Ectodermal cell (in vitro differentiated cells): ENCODE results near the gene SKP1.

Experiments
- H3K27ac ChIP-seq: 2 replicates; pipeline ENCODE4 v1.7.0; 2013; ENCODE audit warnings: mild to moderate bottlenecking, low read depth, low read length; ENCODE audit not compliant: insufficient read depth, poor library complexity, severe bottlenecking
- H3K27me3 ChIP-seq: 2 replicates; pipeline ENCODE4 v1.7.0; 2013; ENCODE audit warnings: mild to moderate bottlenecking, low read length; ENCODE audit not compliant: insufficient read depth, control insufficient read depth, poor library complexity, severe bottlenecking
- H3K36me3 ChIP-seq: one replicate; pipeline ENCODE4 v1.7.0; 2013; ENCODE audit warnings: low read length; ENCODE audit not compliant: control insufficient read depth, insufficient read depth
- H3K4me1 ChIP-seq: one replicate; pipeline ENCODE4 v1.7.0; 2013; ENCODE audit warnings: low read length; ENCODE audit not compliant: control insufficient read depth, insufficient read depth
- H3K4me3 ChIP-seq: 2 replicates; pipeline ENCODE4 v1.7.0; 2013; ENCODE audit warnings: low read depth, low read length, control low read depth; ENCODE audit not compliant: insufficient read depth
- H3K9me3 ChIP-seq: 2 replicates; pipeline ENCODE4 v1.7.0; 2013; ENCODE audit warnings: mild to moderate bottlenecking, low read length, moderate library complexity; ENCODE audit not compliant: control insufficient read depth
- WGBS, 2 experiments: methylation state at CpG; one replicate each; pipeline ENCODE4 v1.1.7; 2013; ENCODE audit warnings: missing lambda C conversion rate in 2 of 2; 5-methylcytosine and 5-hydroxymethylcytosine counted together

SKP1 gene

GRCh38 chr5:134118212-134118835 lies 58.4 kb downstream of the SKP1 start:
- Histone ChIP-seq H3K4me3 (no peak overlapping the region), H3K9me3 (no peaks in the 10 kb centered on the region), H3K36me3 (no peaks in the 10 kb centered on the region), H3K4me1 (no peaks in the 10 kb centered on the region), H3K27me3 (peaks cover 20% of the 10 kb centered on the region), H3K27ac (no peak overlapping the region)
- 93 to 95% methylated on average over 4 of the region's 4 CpGs for WGBS, 2 experiments

- 94 to 95% methylated on average over 12 of the region's 12 CpGs for WGBS, 2 experiments
- H3K27ac ChIP-seq, result no peak overlapping the region
- no peak overlapping the region for H3K4me3 ChIP-seq
These were observed 59.7 kb downstream of the SKP1 start for GRCh38 chr5:134116789-134117761.

GRCh38 chr5:134116286-134116685 lies 60.5 kb downstream of the SKP1 start:
- 93 to 95% methylated on average over 10 of the region's 10 CpGs for WGBS, 2 experiments
- H3K4me1 ChIP-seq, result no peaks in the 10 kb centered on the region
- no peak overlapping the region for H3K27ac ChIP-seq
- no peaks in the 10 kb centered on the region for H3K9me3 ChIP-seq
- peaks cover 34% of the 10 kb centered on the region for H3K27me3 ChIP-seq
- no peak overlapping the region for H3K4me3 ChIP-seq
- H3K36me3 ChIP-seq, result no peaks in the 10 kb centered on the region

More at GRCh38 chr5:134116789-134117761, 59.7 kb downstream of the SKP1 start:
- no peaks in the 10 kb centered on the region for H3K9me3 ChIP-seq
- H3K36me3 ChIP-seq, result no peaks in the 10 kb centered on the region
- H3K27me3 ChIP-seq, result peaks cover 32% of the 10 kb centered on the region
- H3K4me1 ChIP-seq, result no peaks in the 10 kb centered on the region

- Histone ChIP-seq H3K27me3 (peaks cover 34% of the 10 kb centered on the region), H3K4me3 (peak overlapping the region; percentile 56), H3K27ac (no peak overlapping the region), H3K36me3 (no peaks in the 10 kb centered on the region), H3K4me1 (no peaks in the 10 kb centered on the region), H3K9me3 (no peaks in the 10 kb centered on the region)
- WGBS, 2 experiments, result 76% methylated on average over 13 of the region's 13 CpGs
These were observed 61.0 kb downstream of the SKP1 start for GRCh38 chr5:134115806-134116175.

- Histone ChIP-seq H3K27me3 (peaks cover 34% of the 10 kb centered on the region), H3K27ac (no peak overlapping the region)
These were observed 61.6 kb downstream of the SKP1 start for GRCh38 chr5:134114886-134115805.

GRCh38 chr5:134113902-134114875 lies 62.6 kb downstream of the SKP1 start, which contains the start of gene TCF7:
Gene TCF7, plus strand, starts transcription at chr5:134114681. Its CDS starts 226 bp downstream, at chr5:134114907.
- Histone ChIP-seq H3K4me1 (peaks cover 4% of the 10 kb centered on the region), H3K36me3 (no peaks in the 10 kb centered on the region), H3K27me3 (peaks cover 34% of the 10 kb centered on the region), H3K9me3 (no peaks in the 10 kb centered on the region), H3K27ac (no peak within 1 kb of the TSS), H3K4me3 (peak within 1 kb of the TSS; percentile 56)
- 16% methylated on average over 90 of the region's 90 CpGs for WGBS, 2 experiments

More at GRCh38 chr5:134114886-134115805, 61.6 kb downstream of the SKP1 start:
- 1% methylated on average over 110 of the region's 110 CpGs for WGBS, 2 experiments
- Histone ChIP-seq H3K36me3 (no peaks in the 10 kb centered on the region), H3K4me1 (peaks cover 4% of the 10 kb centered on the region), H3K9me3 (no peaks in the 10 kb centered on the region), H3K4me3 (peak overlapping the region; percentile 56)

- Histone ChIP-seq H3K27ac (no peak overlapping the region), H3K27me3 (peaks cover 34% of the 10 kb centered on the region), H3K4me1 (peaks cover 4% of the 10 kb centered on the region), H3K4me3 (no peak overlapping the region), H3K36me3 (no peaks in the 10 kb centered on the region), H3K9me3 (no peaks in the 10 kb centered on the region)
- 86 to 87% methylated on average over 30 of the region's 30 CpGs for WGBS, 2 experiments
These were observed 63.3 kb downstream of the SKP1 start for GRCh38 chr5:134113363-134113889.

- Histone ChIP-seq H3K27ac (no peak overlapping the region), H3K27me3 (peaks cover 34% of the 10 kb centered on the region), H3K36me3 (no peaks in the 10 kb centered on the region), H3K4me3 (no peak overlapping the region), H3K9me3 (no peaks in the 10 kb centered on the region), H3K4me1 (peaks cover 4% of the 10 kb centered on the region)
- 91 to 94% methylated on average over 18 of the region's 18 CpGs for WGBS, 2 experiments
These were observed 63.9 kb downstream of the SKP1 start for GRCh38 chr5:134112726-134113362.
